IPS DF 6.9 (cell line): ENCODE results near the gene NUDCD3.

Experiments
- DNase-seq: peaks from one replicate; pipeline ENCODE4 v3.0.0-alpha.2; 2013; ENCODE audit warnings: low read depth, low spot score
- H3K27ac ChIP-seq: one replicate; pipeline ENCODE4 v1.5.1; 2013; ENCODE audit warnings: low read length, control low read depth
- H3K27me3 ChIP-seq: 2 replicates; pipeline ENCODE4 v1.6.1; 2013; ENCODE audit warnings: mild to moderate bottlenecking, low read length; ENCODE audit not compliant: control insufficient read depth, insufficient read depth
- H3K36me3 ChIP-seq: 2 replicates; pipeline ENCODE4 v1.6.1; 2013; ENCODE audit warnings: low read length; ENCODE audit not compliant: control insufficient read depth, insufficient read depth
- H3K4me1 ChIP-seq: 2 replicates; pipeline ENCODE4 v1.6.1; 2013; ENCODE audit warnings: low read length; ENCODE audit not compliant: control insufficient read depth, insufficient read depth
- H3K4me3 ChIP-seq: 2 replicates; pipeline ENCODE4 v1.5.1; 2013; ENCODE audit warnings: mild to moderate bottlenecking, low read length
- H3K9me3 ChIP-seq: 2 replicates; pipeline ENCODE4 v1.6.1; 2013; ENCODE audit warnings: low read length, inconsistent platforms; ENCODE audit not compliant: control insufficient read depth, insufficient read depth
- WGBS: extraction: QIAGEN DNeasy Blood & Tissue Kit; methylation state at CpG from one replicate; pipeline ENCODE4 v1.1.7; 2013; ENCODE audit warnings: mixed read lengths, missing lambda C conversion rate; ENCODE audit not compliant: insufficient read length, insufficient coverage; 5-methylcytosine and 5-hydroxymethylcytosine counted together

Gene NUDCD3

GRCh38 chr7:44477063-44477830, 13.2 kb downstream of the NUDCD3 start:
- Histone ChIP-seq H3K9me3 (no peaks in the 10 kb centered on the region), H3K27ac (no peak overlapping the region), H3K36me3 (no peaks in the 10 kb centered on the region; the same call in 1 of the 2 replicates), H3K27me3 (no peaks in the 10 kb centered on the region), H3K4me1 (no peaks in the 10 kb centered on the region), H3K4me3 (no peak overlapping the region)
- WGBS: no CpG with 5 or more reads among the region's 6 CpGs
- DNase-seq: peak; percentile 71

GRCh38 chr7:44476313-44476712, 14.1 kb downstream of the NUDCD3 start:
- H3K27me3 ChIP-seq: no peaks in the 10 kb centered on the region
- H3K9me3 ChIP-seq: no peaks in the 10 kb centered on the region
- no peak overlapping the region for H3K4me3 ChIP-seq
- H3K4me1 ChIP-seq: no peaks in the 10 kb centered on the region
- DNase-seq: no peak
- WGBS: no CpG with 5 or more reads among the region's 5 CpGs
- no peak overlapping the region for H3K27ac ChIP-seq
- no peaks in the 10 kb centered on the region; the same call in 1 of the 2 replicates for H3K36me3 ChIP-seq

- no peaks in the 10 kb centered on the region for H3K4me1 ChIP-seq
- no CpG with 5 or more reads among the region's 3 CpGs for WGBS
- H3K4me3 ChIP-seq: no peak overlapping the region
- DNase-seq: no peak
- H3K27ac ChIP-seq: no peak overlapping the region
- H3K9me3 ChIP-seq: no peaks in the 10 kb centered on the region
- H3K27me3 ChIP-seq: no peaks in the 10 kb centered on the region
- H3K36me3 ChIP-seq: no peaks in the 10 kb centered on the region; the same call in 1 of the 2 replicates
These were observed 17.2 kb downstream of the NUDCD3 start for GRCh38 chr7:44473295-44473694.

GRCh38 chr7:44472843-44473242, 17.6 kb downstream of the NUDCD3 start:
- no peak for DNase-seq
- H3K27me3 ChIP-seq: no peaks in the 10 kb centered on the region
- H3K36me3 ChIP-seq: no peaks in the 10 kb centered on the region; the same call in 1 of the 2 replicates
- no peak overlapping the region for H3K4me3 ChIP-seq
- H3K9me3 ChIP-seq: no peaks in the 10 kb centered on the region
- no peak overlapping the region for H3K27ac ChIP-seq
- H3K4me1 ChIP-seq: no peaks in the 10 kb centered on the region
- WGBS: no CpG with 5 or more reads among the region's 3 CpGs

GRCh38 chr7:44471850-44472249, 18.6 kb downstream of the NUDCD3 start:
- Histone ChIP-seq H3K36me3 (no peaks in the 10 kb centered on the region; the same call in 1 of the 2 replicates), H3K27ac (no peak overlapping the region), H3K9me3 (no peaks in the 10 kb centered on the region), H3K4me3 (no peak overlapping the region), H3K27me3 (no peaks in the 10 kb centered on the region), H3K4me1 (no peaks in the 10 kb centered on the region)
- DNase-seq: no peak
- WGBS: no CpG with 5 or more reads among the region's 3 CpGs

- no peak overlapping the region for H3K27ac ChIP-seq
- no peak for DNase-seq
- no peak overlapping the region for H3K4me3 ChIP-seq
- no peaks in the 10 kb centered on the region; the same call in 1 of the 2 replicates for H3K36me3 ChIP-seq
- no peaks in the 10 kb centered on the region for H3K9me3 ChIP-seq
- H3K27me3 ChIP-seq: no peaks in the 10 kb centered on the region
- H3K4me1 ChIP-seq: no peaks in the 10 kb centered on the region
- no CpG with 5 or more reads among the region's 1 CpG for WGBS
These were observed 19.0 kb downstream of the NUDCD3 start for GRCh38 chr7:44471436-44471835.

GRCh38 chr7:44470628-44471245, 19.7 kb downstream of the NUDCD3 start:
- Histone ChIP-seq H3K27me3 (no peaks in the 10 kb centered on the region), H3K4me3 (no peak overlapping the region), H3K27ac (no peak overlapping the region), H3K36me3 (no peaks in the 10 kb centered on the region), H3K4me1 (no peaks in the 10 kb centered on the region), H3K9me3 (no peaks in the 10 kb centered on the region)
- DNase-seq: no peak
- WGBS: no CpG with 5 or more reads among the region's 5 CpGs

GRCh38 chr7:44470135-44470479, 20.4 kb downstream of the NUDCD3 start:
- DNase-seq: no peak
- no CpG with 5 or more reads among the region's 2 CpGs for WGBS
- Histone ChIP-seq H3K9me3 (no peaks in the 10 kb centered on the region), H3K4me1 (no peaks in the 10 kb centered on the region), H3K27ac (no peak overlapping the region), H3K36me3 (no peaks in the 10 kb centered on the region), H3K4me3 (no peak overlapping the region), H3K27me3 (no peaks in the 10 kb centered on the region)

GRCh38 chr7:44469461-44470134, 20.9 kb downstream of the NUDCD3 start:
- no CpG with 5 or more reads among the region's 4 CpGs for WGBS
- Histone ChIP-seq H3K4me1 (no peaks in the 10 kb centered on the region), H3K27ac (no peak overlapping the region), H3K9me3 (no peaks in the 10 kb centered on the region), H3K4me3 (no peak overlapping the region), H3K36me3 (no peaks in the 10 kb centered on the region), H3K27me3 (no peaks in the 10 kb centered on the region)
- DNase-seq: no peak

GRCh38 chr7:44467217-44467548, 23.3 kb downstream of the NUDCD3 start:
- Histone ChIP-seq H3K4me3 (no peak overlapping the region), H3K4me1 (no peaks in the 10 kb centered on the region), H3K27me3 (no peaks in the 10 kb centered on the region), H3K27ac (no peak overlapping the region), H3K9me3 (no peaks in the 10 kb centered on the region), H3K36me3 (no peaks in the 10 kb centered on the region)
- no CpG with 5 or more reads among the region's 4 CpGs for WGBS
- no peak for DNase-seq
